ENCODE data around the gene EIF4E2. TPM values are rescaled to one million over a fixed set of nuclear protein-coding genes. Genes with fewer than 3 reads are reported as not detected.

Gene EIF4E2
- total RNA-seq, 4 donors from 2014 or later, result 26.6 to 54.2 (median 34.1) TPM

DNA sequence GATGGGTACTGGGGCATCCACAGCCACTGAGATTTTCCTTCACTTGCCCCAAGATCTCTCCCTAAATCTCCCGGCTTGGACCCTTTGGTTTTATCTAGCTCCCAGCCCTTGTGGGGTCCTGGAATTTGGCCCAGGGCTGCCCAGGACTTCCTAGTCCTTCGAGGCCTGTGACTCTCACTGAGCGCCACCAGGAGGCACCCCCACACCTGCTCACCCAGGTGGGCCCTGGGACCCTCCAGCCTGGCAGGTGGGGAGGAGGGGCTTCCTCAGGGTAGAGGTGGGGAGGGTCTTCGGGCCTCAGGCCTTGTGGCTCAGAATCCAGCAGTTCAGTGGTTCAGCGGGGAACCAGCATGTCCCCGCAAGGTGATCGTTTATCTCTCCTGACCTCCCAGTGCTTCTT is 42.2 kb upstream of the EIF4E2 start:
- 67% methylated on average over 1 of the region's 7 CpGs for WGBS
- no peak overlapping the region for H3K27ac ChIP-seq
- H3K4me3 ChIP-seq, result no peak overlapping the region
- H3K4me1 ChIP-seq, result peaks cover 8% of the 10 kb centered on the region
- DNase-seq (ENCODE audit: low spot score in 2 of 2), result no peak
- TF ChIP-seq CTCF (IDR thresholded peaks at IDR 0.05) (no peak), POLR2A (IDR thresholded peaks at IDR 0.05) (no peak), POLR2AphosphoS5 (IDR thresholded peaks at IDR 0.05) (no peak), EP300 (IDR thresholded peaks at IDR 0.05) (no peak)
- no peaks in the 10 kb centered on the region for H3K36me3 ChIP-seq
- H3K9me3 ChIP-seq, result no peaks in the 10 kb centered on the region
- H3K27me3 ChIP-seq, result peaks cover 64% of the 10 kb centered on the region

- no peaks in the 10 kb centered on the region for H3K36me3 ChIP-seq
- no peak for DNase-seq (ENCODE audit: low spot score in 2 of 2)
- H3K27ac ChIP-seq, result no peak overlapping the region
- no peak overlapping the region for H3K4me3 ChIP-seq
- H3K4me1 ChIP-seq, result no peaks in the 10 kb centered on the region
- no peak for TF ChIP-seq EP300 (IDR thresholded peaks at IDR 0.05)
- 40% methylated on average over 3 of the region's 11 CpGs for WGBS
- peaks cover 37% of the 10 kb centered on the region for H3K27me3 ChIP-seq
- H3K9me3 ChIP-seq, result no peaks in the 10 kb centered on the region
These were observed 39.1 kb upstream of the EIF4E2 start for GRCh38 chr2:232511336-232511890.

- no peak for DNase-seq (ENCODE audit: low spot score in 2 of 2)
- H3K4me3 ChIP-seq, result no peak overlapping the region
- no peaks in the 10 kb centered on the region for H3K4me1 ChIP-seq
- 54% methylated on average over 10 of the region's 10 CpGs for WGBS
- H3K27me3 ChIP-seq, result peaks cover 28% of the 10 kb centered on the region
- no peak overlapping the region for H3K27ac ChIP-seq
- H3K36me3 ChIP-seq, result no peaks in the 10 kb centered on the region
- no peaks in the 10 kb centered on the region for H3K9me3 ChIP-seq
- TF ChIP-seq POLR2A (IDR thresholded peaks at IDR 0.05), result no peak
- TF ChIP-seq CTCF (IDR thresholded peaks at IDR 0.05), result no peak
- no peak for TF ChIP-seq EP300 (IDR thresholded peaks at IDR 0.05)
- TF ChIP-seq POLR2AphosphoS5 (IDR thresholded peaks at IDR 0.05), result no peak
These were observed 37.9 kb upstream of the EIF4E2 start for GRCh38 chr2:232512602-232513001.

DNA sequence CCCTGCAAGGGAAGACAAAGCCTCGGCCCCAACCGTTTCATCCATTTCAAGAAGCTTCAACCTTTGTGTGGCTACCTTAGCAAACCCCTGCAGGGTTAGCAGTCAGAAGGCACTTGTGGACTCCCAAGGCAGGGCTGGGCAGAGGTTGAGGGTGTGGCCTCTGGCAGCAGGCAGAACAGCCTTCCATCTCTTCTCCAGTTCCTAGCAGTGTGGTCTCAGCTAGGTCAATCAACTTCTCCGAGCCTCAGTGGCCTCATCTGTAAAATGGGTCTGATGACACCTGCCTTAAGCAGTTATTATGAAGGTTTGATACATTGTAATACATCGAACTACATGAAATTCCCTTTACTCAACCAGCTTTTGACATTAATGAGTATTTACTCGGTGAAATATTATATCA is 37.1 kb upstream of the EIF4E2 start:
- no peaks in the 10 kb centered on the region for H3K36me3 ChIP-seq
- H3K4me1 ChIP-seq, result no peaks in the 10 kb centered on the region
- DNase-seq (ENCODE audit: low spot score in 2 of 2), result no peak
- peaks cover 24% of the 10 kb centered on the region for H3K27me3 ChIP-seq
- 71% methylated on average over 5 of the region's 5 CpGs for WGBS
- TF ChIP-seq POLR2A (IDR thresholded peaks at IDR 0.05) (no peak), POLR2AphosphoS5 (IDR thresholded peaks at IDR 0.05) (no peak), CTCF (IDR thresholded peaks at IDR 0.05) (no peak), EP300 (IDR thresholded peaks at IDR 0.05) (no peak)
- no peak overlapping the region for H3K27ac ChIP-seq
- H3K9me3 ChIP-seq, result no peaks in the 10 kb centered on the region
- no peak overlapping the region for H3K4me3 ChIP-seq

- 83% methylated on average over 7 of the region's 7 CpGs for WGBS
These were observed 34.9 kb upstream of the EIF4E2 start for GRCh38 chr2:232515639-232516038.

More at GRCh38 chr2:232515639-232516038, 34.9 kb upstream of the EIF4E2 start:
- peaks cover 38% of the 10 kb centered on the region for H3K27me3 ChIP-seq
- no peak for TF ChIP-seq CTCF (IDR thresholded peaks at IDR 0.05)
- TF ChIP-seq POLR2AphosphoS5 (IDR thresholded peaks at IDR 0.05), result no peak
- no peak for TF ChIP-seq POLR2A (IDR thresholded peaks at IDR 0.05)
- TF ChIP-seq EP300 (IDR thresholded peaks at IDR 0.05), result no peak
- no peaks in the 10 kb centered on the region for H3K9me3 ChIP-seq
- DNase-seq (ENCODE audit: low spot score in 2 of 2), result no peak
- H3K4me1 ChIP-seq, result no peaks in the 10 kb centered on the region
- no peak overlapping the region for H3K27ac ChIP-seq
- H3K4me3 ChIP-seq, result no peak overlapping the region
- H3K36me3 ChIP-seq, result no peaks in the 10 kb centered on the region
